Hypothalamus (tissue), 51 donors: Measurements from ENCODE around the gene TMEM178A.

Experiments used
- DNase-seq, 51 donors: peaks; one replicate each; lab custom pipeline; 2025; lab: John Stamatoyannopoulos, UW

The TMEM178A gene

GRCh38 chr2:39736640-39737039 is 70.9 kb downstream of the TMEM178A start:
- no peak for DNase-seq

GRCh38 chr2:39737661-39738060 is 71.9 kb downstream of the TMEM178A start:
- peak in 6 of 51 donors; percentile 6 to 77 (median 29) for DNase-seq

- DNase-seq, result no peak
These were observed 73.2 kb downstream of the TMEM178A start for GRCh38 chr2:39738936-39739335.

DNA sequence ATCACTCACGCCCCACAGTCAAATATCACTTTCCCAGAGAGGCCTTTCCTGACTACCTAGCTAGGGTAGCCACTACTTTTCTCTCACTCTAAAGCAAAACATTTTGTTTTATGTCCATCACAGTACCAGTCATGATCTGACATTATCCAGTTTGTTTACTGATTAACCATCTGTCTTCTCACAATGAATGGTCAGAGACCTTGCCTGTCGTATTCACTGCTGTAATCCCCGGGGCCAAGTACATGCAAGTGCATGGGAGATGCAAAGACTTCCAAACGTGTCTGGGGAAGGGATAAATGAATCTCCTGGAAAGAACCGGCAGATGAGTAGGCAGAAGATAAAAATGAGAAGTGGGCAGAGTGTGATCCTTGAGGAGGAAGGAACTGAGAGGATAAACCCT is 73.7 kb downstream of the TMEM178A start:
- no peak for DNase-seq

DNA sequence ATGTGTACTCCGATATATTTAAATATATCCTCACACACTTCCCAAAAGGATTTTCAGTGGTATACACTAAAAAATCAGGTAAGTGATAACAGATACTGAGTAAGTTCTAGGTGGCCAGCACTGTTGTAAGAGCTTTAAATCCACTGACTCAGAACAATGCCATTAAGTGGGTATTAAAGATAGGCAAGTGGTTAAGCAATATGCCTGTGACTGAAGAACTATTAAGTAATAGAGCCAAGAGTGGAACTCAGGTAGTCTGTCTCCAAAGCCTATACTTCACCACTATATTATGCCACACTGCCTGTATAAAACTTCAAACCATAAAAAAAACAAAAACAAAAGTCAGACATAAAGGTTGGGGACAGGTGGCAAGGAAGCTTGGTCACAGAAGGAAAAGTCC is 76.2 kb downstream of the TMEM178A start:
- no peak for DNase-seq

DNA sequence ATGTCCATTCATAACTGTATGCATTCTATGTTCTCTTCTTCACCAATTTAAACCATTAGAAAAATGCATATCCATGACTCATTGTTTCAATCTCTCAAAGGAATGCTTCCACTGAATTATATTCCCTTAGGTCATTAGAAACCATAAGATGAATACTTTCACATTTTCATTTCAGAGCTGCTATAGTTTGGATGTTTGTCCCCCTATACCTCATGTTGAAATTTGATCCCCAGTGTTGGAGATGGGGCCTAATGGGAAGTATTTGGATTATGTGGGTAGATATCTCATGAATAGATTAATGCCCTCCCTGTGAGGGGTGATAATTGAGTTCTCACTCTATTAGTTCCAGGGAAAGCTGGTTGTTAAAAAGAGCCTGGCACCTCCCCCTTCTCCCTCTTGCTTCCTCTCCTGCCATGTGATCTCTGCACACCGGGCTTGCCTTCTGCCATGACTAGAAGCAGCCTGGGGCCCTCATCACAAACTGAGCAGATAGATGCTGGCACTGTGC is 77.6 kb downstream of the TMEM178A start:
- DNase-seq, result no peak

- DNase-seq, result no peak
These were observed 89.7 kb downstream of the TMEM178A start for GRCh38 chr2:39755466-39755865.

- DNase-seq, result no peak
These were observed 91.4 kb downstream of the TMEM178A start for GRCh38 chr2:39757156-39757555.

GRCh38 chr2:39762448-39762847 is 96.7 kb downstream of the TMEM178A start:
- no peak for DNase-seq
